ENCODE results near the gene MYEOV. TPM values are rescaled to one million over a fixed set of nuclear protein-coding genes. Genes with fewer than 3 reads are reported as not detected.

Gene MYEOV
- total RNA-seq, 1 donor from 2014 or later, result not detected

GRCh38 chr11:69343401-69344321, 49.7 kb downstream of the MYEOV start:
- peaks cover 11% of the 10 kb centered on the region for H3K36me3 Mint-ChIP-seq (ENCODE audit: unreplicated experiment)
- peaks cover 12% of the 10 kb centered on the region for H3K4me1 Mint-ChIP-seq (ENCODE audit: low read depth, unreplicated experiment)
- H3K27ac Mint-ChIP-seq (ENCODE audit: unreplicated experiment), result no peak overlapping the region
- H3K4me3 Mint-ChIP-seq (ENCODE audit: unreplicated experiment), result no peak overlapping the region
- TF ChIP-seq CTCF (IDR thresholded peaks at IDR 0.05; ENCODE audit: partially characterized antibody, unreplicated experiment), result no peak
- peaks cover 9% of the 10 kb centered on the region for H3K9me3 Mint-ChIP-seq (ENCODE audit: unreplicated experiment)
- H3K27me3 Mint-ChIP-seq (ENCODE audit: unreplicated experiment), result peaks cover 17% of the 10 kb centered on the region
- no peak for DNase-seq

GRCh38 chr11:69344570-69345145, 50.7 kb downstream of the MYEOV start:
- peaks cover 13% of the 10 kb centered on the region for H3K4me1 Mint-ChIP-seq (ENCODE audit: low read depth, unreplicated experiment)
- no peak for TF ChIP-seq CTCF (IDR thresholded peaks at IDR 0.05; ENCODE audit: partially characterized antibody, unreplicated experiment)
- no peak overlapping the region for H3K27ac Mint-ChIP-seq (ENCODE audit: unreplicated experiment)
- no peak for DNase-seq
- H3K4me3 Mint-ChIP-seq (ENCODE audit: unreplicated experiment), result no peak overlapping the region
- peaks cover 7% of the 10 kb centered on the region for H3K9me3 Mint-ChIP-seq (ENCODE audit: unreplicated experiment)
- peaks cover 11% of the 10 kb centered on the region for H3K27me3 Mint-ChIP-seq (ENCODE audit: unreplicated experiment)
- peaks cover 8% of the 10 kb centered on the region for H3K36me3 Mint-ChIP-seq (ENCODE audit: unreplicated experiment)

Other genes with a start within 250 kb of the MYEOV start
- gene TPCN2, start 245.2 kb upstream of the MYEOV start, total RNA-seq (ENCODE audit: unreplicated experiment), result 17.2 TPM
- 0.32 TPM for gene SMIM38, start 138.2 kb upstream of the MYEOV start, total RNA-seq (ENCODE audit: unreplicated experiment)
- not detected for gene LINC01488, start 187.5 kb downstream of the MYEOV start, total RNA-seq (ENCODE audit: unreplicated experiment)

All from glutamatergic neuron (in vitro differentiated cells).